ENCODE results near the gene LIMCH1.

The LIMCH1 gene

DNA sequence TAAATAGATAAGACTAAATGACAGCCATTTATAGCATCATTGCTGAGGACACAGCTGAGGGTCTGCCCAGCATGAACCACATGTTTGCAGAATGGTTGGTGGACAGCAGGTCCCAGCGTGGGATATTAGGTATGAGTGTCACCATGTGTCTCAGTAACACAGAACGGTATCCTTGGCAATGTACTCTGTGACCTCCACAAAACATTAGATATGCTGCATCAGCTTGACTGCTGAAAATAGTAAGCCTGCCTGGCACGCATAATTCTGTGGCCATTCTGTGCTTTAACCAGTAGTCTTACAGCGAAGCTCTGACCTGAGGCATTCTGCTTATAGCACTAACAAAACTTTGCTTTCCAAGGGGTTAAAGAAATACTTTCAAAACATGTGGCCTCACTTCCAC, 32.0 kb downstream of the LIMCH1 start:
- no peaks in the 10 kb centered on the region for H4K20me1 ChIP-seq (ENCODE audit: insufficient read depth)
- H2AFZ ChIP-seq (ENCODE audit: low read depth): no peak overlapping the region
- H3K4me2 ChIP-seq: no peak overlapping the region
- no peaks in the 10 kb centered on the region for H3K27me3 ChIP-seq (ENCODE audit: insufficient read depth, low read depth)
- H3K79me2 ChIP-seq (ENCODE audit: insufficient read depth, low read depth): no peaks in the 10 kb centered on the region
- no peak overlapping the region for H3K9ac ChIP-seq
- no peaks in the 10 kb centered on the region for H3K36me3 ChIP-seq (ENCODE audit: insufficient read depth)
- no peak overlapping the region for H3K27ac ChIP-seq
- TF ChIP-seq, protein P1, sequence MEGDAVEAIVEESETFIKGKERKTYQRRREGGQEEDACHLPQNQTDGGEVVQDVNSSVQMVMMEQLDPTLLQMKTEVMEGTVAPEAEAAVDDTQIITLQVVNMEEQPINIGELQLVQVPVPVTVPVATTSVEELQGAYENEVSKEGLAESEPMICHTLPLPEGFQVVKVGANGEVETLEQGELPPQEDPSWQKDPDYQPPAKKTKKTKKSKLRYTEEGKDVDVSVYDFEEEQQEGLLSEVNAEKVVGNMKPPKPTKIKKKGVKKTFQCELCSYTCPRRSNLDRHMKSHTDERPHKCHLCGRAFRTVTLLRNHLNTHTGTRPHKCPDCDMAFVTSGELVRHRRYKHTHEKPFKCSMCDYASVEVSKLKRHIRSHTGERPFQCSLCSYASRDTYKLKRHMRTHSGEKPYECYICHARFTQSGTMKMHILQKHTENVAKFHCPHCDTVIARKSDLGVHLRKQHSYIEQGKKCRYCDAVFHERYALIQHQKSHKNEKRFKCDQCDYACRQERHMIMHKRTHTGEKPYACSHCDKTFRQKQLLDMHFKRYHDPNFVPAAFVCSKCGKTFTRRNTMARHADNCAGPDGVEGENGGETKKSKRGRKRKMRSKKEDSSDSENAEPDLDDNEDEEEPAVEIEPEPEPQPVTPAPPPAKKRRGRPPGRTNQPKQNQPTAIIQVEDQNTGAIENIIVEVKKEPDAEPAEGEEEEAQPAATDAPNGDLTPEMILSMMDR (conservative IDR thresholded peaks at IDR 0.05; ENCODE audit: low read depth, low read length): no peak
- no peaks in the 10 kb centered on the region for H3K4me1 ChIP-seq (ENCODE audit: low read depth, poor library complexity, severe bottlenecking)
- H3K4me3 ChIP-seq (IDR thresholded peaks at IDR 0.05; ENCODE audit: insufficient read depth, low read depth, low read length): no peak overlapping the region

DNA sequence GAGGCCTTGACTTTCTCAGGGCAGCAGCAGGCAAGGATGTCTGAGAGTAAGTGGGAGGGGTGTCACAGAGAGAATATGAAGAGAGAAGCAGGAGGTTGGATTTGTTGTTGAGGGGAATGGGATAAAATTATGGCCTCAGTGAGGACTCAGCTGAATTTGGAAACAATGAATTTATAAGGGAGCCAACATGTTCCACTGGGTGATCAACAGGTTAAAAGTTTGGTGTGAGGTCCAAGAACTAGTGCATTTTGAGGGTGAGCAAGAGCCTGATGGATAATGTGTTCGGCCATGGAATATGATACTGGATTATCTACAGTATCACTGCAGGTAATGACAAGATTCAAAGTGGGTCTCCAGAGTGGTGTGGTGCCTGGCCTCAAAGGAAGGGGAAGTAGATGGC, 33.5 kb downstream of the LIMCH1 start:
- H3K27ac ChIP-seq: no peak overlapping the region
- TF ChIP-seq, protein P1 (conservative IDR thresholded peaks at IDR 0.05; ENCODE audit: low read depth, low read length): no peak

DNA sequence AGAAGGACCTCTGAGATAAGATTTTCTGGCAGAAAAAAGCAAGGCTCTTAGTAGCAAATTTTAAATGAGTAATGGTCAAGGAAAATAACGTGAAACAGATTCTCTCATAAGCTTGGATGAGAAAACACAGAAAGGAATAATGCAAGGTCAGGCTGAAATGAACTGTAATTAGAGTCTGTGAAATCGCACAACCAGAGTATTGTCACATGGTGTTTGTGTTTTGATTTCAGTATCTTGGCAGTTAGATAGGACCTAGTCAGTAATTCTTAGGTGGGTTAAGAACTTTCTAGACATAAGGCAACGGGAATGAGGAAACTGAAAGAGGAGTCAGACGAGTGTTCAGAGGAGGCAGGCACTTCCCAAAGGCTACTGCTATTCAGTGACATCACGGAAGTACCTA, 34.6 kb downstream of the LIMCH1 start:
- Histone ChIP-seq H3K9ac (no peak overlapping the region), H3K27me3 (ENCODE audit: insufficient read depth, low read depth) (no peaks in the 10 kb centered on the region), H3K79me2 (ENCODE audit: insufficient read depth, low read depth) (no peaks in the 10 kb centered on the region), H3K4me3 (IDR thresholded peaks at IDR 0.05; ENCODE audit: insufficient read depth, low read depth, low read length) (no peak overlapping the region), H2AFZ (ENCODE audit: low read depth) (no peak overlapping the region), H3K36me3 (ENCODE audit: insufficient read depth) (no peaks in the 10 kb centered on the region), H3K4me1 (ENCODE audit: low read depth, poor library complexity, severe bottlenecking) (no peaks in the 10 kb centered on the region), H4K20me1 (ENCODE audit: insufficient read depth) (no peaks in the 10 kb centered on the region), H3K4me2 (no peak overlapping the region), H3K27ac (no peak overlapping the region)
- TF ChIP-seq, protein P1 (conservative IDR thresholded peaks at IDR 0.05; ENCODE audit: low read depth, low read length): no peak

More for the DNA sequence above, 33.5 kb downstream of the LIMCH1 start:
- no peak overlapping the region for H3K4me2 ChIP-seq
- H3K79me2 ChIP-seq (ENCODE audit: insufficient read depth, low read depth): no peaks in the 10 kb centered on the region
- H3K36me3 ChIP-seq (ENCODE audit: insufficient read depth): no peaks in the 10 kb centered on the region
- no peak overlapping the region for H2AFZ ChIP-seq (ENCODE audit: low read depth)
- no peak overlapping the region for H3K4me3 ChIP-seq (IDR thresholded peaks at IDR 0.05; ENCODE audit: insufficient read depth, low read depth, low read length)
- no peaks in the 10 kb centered on the region for H4K20me1 ChIP-seq (ENCODE audit: insufficient read depth)
- H3K4me1 ChIP-seq (ENCODE audit: low read depth, poor library complexity, severe bottlenecking): no peaks in the 10 kb centered on the region
- no peaks in the 10 kb centered on the region for H3K27me3 ChIP-seq (ENCODE audit: insufficient read depth, low read depth)
- no peak overlapping the region for H3K9ac ChIP-seq

DNA sequence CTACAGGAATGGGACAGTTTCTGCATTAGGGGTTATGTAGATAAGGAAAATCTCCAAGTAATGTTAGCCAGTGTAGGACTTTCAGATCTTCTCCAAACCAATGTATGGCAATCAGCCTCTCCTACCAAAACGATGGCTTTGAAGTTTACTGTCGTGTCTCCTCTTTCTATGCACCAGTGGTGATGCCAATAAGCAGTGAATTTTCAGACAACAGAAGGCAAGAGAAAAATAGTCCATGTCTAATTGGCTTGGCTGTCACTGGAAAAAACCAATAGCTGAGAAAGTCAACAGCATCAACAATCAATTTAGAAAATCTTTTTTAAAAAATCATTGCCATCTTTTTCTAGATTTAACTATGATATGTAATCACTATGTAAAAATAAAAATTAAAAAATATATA, 35.0 kb downstream of the LIMCH1 start:
- H3K27ac ChIP-seq: no peak overlapping the region

More for the DNA sequence above, 35.0 kb downstream of the LIMCH1 start:
- no peaks in the 10 kb centered on the region for H3K79me2 ChIP-seq (ENCODE audit: insufficient read depth, low read depth)
- no peak overlapping the region for H3K4me3 ChIP-seq (IDR thresholded peaks at IDR 0.05; ENCODE audit: insufficient read depth, low read depth, low read length)
- no peaks in the 10 kb centered on the region for H3K36me3 ChIP-seq (ENCODE audit: insufficient read depth)
- TF ChIP-seq, protein P1 (conservative IDR thresholded peaks at IDR 0.05; ENCODE audit: low read depth, low read length): no peak
- no peak overlapping the region for H3K9ac ChIP-seq
- no peaks in the 10 kb centered on the region for H3K27me3 ChIP-seq (ENCODE audit: insufficient read depth, low read depth)
- H3K4me1 ChIP-seq (ENCODE audit: low read depth, poor library complexity, severe bottlenecking): no peaks in the 10 kb centered on the region
- no peak overlapping the region for H2AFZ ChIP-seq (ENCODE audit: low read depth)
- no peaks in the 10 kb centered on the region for H4K20me1 ChIP-seq (ENCODE audit: insufficient read depth)
- H3K4me2 ChIP-seq: no peak overlapping the region
